NCI-H460 (cell line): ENCODE results near the gene UROD. TPM values are rescaled to one million over a fixed set of nuclear protein-coding genes. Genes with fewer than 3 reads are reported as not detected.

Experiments used
- DNase-seq: peaks from one replicate; pipeline ENCODE4 v3.0.0-alpha.2; 2016; ENCODE audit warnings: low read depth; ENCODE audit errors: extremely low read depth
- total RNA-seq: library from RNA; depleted of rRNA; stranded (reverse); fragments of >200 nt; shearing (Covaris generic); gene quantifications from 2 replicates; pipeline ENCODE4 v1.2.3, GENCODE V29; 2014

Gene UROD
- total RNA-seq, 1 experiment from 2014 or later, result 88.6 TPM

GRCh38 chr1:45008076-45008475 lies 4.0 kb upstream of the UROD start:
- no peak for DNase-seq

- DNase-seq, result no peak
These were observed 3.5 kb upstream of the UROD start for GRCh38 chr1:45008516-45008915.

- DNase-seq, result no peak
These were observed 2.7 kb upstream of the UROD start for GRCh38 chr1:45009296-45009865.

DNA sequence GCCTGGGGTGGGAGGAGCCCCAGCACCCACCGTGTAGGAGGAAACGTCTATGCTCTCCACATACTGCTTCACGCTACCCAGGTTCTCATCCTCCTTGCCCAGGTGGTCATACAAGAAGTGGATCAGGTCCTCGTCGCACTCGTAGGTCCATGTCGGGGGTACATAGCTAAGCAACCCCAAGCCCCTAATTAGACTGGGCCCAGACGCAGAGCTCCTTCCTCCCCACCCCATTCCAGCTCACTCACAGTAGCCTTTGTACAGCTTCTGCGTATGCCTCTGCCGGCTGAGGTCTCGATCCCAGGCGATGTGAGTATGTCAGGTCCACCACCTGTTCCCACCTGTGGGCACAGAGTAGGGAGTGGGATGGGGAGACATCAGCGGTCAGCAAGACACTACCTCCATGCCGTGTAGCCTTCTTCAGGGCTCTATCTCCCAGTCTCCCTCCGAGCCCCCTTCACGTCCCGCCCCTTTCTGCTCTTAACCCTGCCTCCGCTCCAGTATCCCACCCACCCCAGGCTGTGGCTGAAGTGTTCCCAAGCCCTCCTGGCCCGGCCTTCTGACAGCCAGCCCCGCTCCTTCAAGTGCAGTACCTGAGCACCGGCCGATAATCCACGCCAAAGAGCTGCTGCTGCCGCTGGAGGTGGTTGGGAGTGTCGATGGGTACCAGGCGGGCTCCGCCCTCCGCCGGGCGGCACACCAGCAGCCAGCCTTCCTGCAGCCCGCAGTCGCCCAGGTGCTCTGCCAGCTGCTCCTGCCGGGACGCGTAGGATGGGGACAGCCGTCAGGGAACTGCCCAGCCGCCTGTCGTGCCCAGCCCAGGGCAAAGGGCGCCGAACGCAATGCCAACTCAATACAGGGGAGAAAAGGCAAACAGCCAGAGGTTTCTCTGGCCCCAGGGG lies 1.8 kb upstream of the UROD start:
- DNase-seq, result no peak

GRCh38 chr1:45010855-45011811 lies 921 bp upstream of the UROD start, which contains the start of gene HECTD3:
HECTD3 (minus strand) TSS chr1:45011324; CDS start chr1:45011257, 67 bp downstream.
- peak; percentile 66 for DNase-seq

DNA sequence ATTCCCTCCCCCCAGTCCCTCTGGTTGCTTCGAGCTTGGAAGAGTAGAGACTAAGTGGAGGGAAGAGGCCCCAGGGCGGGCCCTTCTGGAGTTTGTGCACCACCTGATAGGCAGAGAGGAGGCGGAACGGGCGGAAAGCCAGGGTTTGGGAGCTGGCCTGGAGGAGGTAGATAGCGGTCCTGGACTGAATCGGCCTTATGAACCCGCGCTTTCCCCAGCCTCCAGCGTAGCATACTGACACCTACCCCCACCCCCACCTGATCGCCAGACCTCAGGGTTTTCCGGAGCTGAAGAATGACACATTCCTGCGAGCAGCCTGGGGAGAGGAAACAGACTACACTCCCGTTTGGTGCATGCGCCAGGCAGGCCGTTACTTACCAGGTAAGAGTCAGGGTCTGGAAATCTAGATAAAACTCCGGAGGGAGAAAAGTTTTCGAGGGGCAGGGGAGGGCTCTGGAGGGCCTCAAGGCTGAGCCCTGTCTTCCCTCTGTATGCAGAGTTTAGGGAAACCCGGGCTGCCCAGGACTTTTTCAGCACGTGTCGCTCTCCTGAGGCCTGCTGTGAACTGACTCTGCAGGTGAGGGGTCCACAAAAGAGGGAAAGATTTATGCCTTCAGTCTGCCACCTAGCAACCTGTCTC lies 705 bp downstream of the UROD start:
- DNase-seq, result peak; percentile 24

- no peak for DNase-seq
These were observed 1.6 kb downstream of the UROD start for GRCh38 chr1:45013551-45014209.

DNA sequence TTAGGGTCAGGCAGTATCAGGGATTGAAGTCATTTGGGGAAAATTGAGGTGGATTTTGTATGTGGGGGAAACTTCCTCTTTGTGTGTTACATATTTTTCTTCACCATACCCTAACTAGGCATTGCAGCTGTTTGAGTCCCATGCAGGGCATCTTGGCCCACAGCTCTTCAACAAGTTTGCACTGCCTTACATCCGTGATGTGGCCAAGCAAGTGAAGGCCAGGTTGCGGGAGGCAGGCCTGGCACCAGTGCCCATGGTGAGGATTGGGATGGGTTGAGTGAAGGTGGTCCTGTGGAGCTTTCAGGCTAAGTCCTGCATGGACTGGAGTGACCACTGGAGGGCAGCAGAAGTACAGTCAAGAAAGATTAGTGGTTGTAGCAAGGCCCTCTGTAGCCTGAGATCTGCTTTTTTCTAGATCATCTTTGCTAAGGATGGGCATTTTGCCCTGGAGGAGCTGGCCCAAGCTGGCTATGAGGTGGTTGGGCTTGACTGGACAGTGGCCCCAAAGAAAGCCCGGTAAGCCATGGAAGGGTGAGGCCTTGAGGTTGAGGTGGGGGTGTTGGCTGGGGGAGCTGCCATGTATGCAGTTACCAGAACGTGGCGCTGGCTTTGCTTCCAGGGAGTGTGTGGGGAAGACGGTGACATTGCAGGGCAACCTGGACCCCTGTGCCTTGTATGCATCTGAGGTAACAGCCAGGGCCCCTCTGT lies 2.4 kb downstream of the UROD start:
- peak; percentile 69 for DNase-seq

GRCh38 chr1:45015683-45016082 lies 3.6 kb downstream of the UROD start:
- DNase-seq, result no peak

DNA sequence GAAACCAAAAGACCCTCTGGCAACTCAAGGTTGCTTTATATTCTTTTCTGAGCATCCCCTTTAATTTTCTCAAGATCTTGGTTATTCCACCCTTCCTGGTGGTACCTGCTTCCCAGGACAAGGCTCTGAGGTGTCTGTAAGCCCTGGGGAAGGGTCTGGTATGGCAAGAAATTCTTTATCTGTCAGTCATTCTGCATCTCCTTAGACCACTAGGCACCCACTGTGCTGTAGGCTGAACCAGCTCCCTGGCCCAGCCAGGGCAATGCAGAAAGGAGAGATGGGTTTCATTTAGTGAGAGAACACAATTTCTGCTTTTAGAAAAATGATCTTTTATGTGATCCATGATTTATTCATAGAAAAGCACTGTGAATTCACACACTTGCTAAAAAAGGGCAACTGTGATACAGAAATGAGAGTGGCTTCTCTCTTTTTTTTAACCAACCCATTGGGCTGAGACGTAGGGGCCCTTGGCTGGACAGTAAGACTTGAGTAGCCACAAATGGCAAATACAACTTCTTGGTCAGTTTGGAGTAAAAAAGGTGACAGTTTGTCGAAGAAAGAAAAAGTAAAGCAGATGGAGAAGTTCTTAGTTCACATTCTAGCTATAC lies 4.1 kb downstream of the UROD start:
- DNase-seq, result no peak

DNA sequence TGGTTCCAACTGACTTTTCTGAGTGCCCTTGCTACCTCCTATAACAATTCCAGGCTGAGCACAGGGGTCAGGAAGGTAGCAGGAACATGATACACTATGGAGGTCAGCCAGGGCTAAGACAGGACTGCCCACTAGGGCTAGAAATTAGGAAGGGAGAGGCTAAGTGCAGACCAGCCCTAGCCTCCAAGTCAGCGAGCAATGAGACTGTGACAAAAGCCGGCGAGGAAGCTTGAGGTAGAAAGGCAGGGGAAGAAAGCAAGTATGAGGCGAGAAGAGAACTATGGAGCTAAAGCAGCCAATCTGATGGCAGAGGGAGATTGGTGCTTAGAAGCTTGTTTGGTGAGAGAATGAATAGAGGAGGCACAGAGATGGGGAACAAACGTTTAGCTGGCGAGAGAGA lies 4.7 kb downstream of the UROD start:
- no peak for DNase-seq

DNA sequence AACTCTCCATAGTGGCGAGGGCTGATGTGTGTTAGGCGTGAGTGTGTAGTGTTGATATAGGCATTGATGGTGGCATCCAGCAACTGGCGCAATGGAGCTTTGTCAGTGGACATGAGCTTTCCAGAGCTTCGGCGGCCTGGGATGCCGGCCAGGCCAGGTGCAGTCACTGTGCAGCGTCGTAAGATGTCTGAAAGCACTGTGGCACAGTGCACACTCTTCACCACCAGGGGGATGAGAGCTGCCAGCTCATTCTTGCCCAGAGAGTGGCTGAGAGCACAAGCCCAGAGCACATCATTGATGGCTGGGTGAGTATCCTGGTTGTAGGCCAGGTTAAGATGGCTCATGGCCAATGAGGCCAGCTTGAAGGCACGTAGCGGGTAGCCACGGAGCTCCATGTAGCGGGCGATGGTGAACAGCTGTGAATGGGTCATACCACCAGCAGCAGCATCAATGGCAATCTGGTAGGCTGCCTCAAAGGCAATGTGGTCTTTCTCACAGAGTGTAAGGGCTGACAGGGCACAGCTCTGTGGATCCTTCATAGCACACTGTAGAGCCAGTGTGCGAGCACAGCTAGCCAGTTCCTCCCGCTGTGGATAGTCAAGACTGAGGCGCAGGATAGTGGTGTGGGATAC lies 6.7 kb downstream of the UROD start:
- DNase-seq, result peak; percentile 43

GRCh38 chr1:45023663-45024062 lies 11.6 kb downstream of the UROD start:
- no peak for DNase-seq

DNA sequence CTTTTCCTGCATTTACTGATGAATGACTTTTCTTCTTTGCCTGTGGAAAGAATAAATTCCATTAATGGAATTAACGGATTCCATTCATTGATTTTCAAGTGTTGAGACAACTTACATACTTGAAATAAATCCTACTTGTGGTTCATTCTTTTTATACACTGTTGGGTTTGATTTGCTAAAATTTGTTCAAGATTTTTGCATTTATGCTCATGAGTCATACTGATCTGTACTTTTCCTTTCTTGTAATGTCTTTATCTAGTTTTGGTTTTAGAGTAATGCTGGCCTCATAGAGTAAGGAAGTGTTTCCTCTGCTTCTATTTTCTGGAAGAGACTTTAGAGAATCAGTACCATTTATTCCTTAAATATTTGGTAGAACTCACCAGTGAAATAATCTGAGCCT lies 14.4 kb downstream of the UROD start:
- no peak for DNase-seq

- no peak for DNase-seq
These were observed 20.8 kb downstream of the UROD start for GRCh38 chr1:45032837-45033236.

DNA sequence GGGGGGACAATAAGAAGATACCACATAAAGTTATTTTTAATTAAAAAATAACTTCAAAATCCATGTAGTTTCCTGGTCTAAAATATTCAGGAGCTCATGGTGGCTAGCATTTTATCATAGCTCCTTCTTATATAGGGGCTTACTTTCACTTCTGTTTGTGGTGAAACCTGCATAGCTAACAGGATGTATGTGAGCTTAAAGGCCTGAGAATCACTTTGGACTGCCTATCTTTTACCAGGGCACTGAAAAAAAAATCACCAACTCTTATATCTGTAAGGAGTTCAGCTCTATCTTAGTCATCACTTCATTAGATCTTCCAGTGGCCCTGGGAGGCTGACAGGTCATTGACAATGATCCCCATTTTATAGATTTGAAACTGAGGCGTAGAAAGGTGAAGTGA lies 21.3 kb downstream of the UROD start:
- DNase-seq, result no peak

DNA sequence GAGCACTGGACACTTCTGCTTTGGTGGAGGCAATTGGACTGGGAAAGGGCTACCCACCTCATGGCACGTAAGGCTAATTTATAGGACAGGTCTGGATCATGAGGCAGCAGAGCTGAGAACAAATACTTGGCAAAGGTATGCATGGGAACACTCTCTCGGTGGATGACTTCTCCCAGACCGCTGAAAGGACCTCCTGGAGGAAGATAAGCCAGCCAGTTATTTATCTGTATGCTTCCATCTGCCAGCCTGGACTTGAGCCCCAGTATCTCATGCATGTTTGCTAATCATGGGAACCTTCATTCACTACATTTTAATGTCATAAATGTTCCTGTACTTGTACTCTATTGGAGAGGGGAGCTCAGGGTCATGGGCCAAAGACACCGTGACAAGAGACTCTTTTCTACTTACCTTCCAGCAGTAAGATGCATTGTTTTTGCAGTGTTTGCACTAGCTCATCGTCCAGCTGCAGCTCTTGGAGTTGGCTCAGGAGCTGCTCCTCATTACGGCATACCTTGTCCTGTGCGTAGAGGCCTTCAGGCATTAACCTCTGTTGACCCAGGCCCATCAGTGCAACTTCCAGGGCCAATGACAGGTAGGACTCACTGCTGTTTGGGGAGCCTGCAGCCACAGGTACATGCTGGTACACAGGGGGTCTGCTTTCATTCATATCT lies 23.7 kb downstream of the UROD start:
- DNase-seq, result no peak

- DNase-seq, result no peak
These were observed 25.4 kb downstream of the UROD start for GRCh38 chr1:45037456-45037855.
